ENCODE measurements around the gene PHF14. TPM values are rescaled to one million over a fixed set of nuclear protein-coding genes. Genes with fewer than 3 reads are reported as not detected.

Gene PHF14
- total RNA-seq, 1 experiment from 2014 or later: 40.2 TPM

DNA sequence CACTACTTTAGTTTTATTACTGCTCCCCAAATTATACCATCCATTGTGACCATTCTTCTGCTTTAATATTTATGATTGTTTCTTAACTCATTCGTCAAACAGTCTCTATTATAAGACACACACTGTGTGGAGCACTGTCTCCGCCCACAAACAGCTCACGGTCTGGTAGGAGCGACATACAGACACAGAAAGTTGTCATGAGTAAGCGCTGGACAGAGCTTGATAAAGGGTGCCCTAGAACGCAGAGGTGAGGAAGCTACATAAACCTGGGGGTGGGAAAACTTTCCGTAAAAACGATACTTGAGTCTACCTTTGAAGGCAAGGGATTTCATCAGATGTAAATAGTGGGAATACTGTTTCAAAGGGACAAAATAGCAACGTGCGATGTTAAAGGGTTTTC, 207.9 kb downstream of the PHF14 start:
- no peak for DNase-seq
- TF ChIP-seq, protein P1, sequence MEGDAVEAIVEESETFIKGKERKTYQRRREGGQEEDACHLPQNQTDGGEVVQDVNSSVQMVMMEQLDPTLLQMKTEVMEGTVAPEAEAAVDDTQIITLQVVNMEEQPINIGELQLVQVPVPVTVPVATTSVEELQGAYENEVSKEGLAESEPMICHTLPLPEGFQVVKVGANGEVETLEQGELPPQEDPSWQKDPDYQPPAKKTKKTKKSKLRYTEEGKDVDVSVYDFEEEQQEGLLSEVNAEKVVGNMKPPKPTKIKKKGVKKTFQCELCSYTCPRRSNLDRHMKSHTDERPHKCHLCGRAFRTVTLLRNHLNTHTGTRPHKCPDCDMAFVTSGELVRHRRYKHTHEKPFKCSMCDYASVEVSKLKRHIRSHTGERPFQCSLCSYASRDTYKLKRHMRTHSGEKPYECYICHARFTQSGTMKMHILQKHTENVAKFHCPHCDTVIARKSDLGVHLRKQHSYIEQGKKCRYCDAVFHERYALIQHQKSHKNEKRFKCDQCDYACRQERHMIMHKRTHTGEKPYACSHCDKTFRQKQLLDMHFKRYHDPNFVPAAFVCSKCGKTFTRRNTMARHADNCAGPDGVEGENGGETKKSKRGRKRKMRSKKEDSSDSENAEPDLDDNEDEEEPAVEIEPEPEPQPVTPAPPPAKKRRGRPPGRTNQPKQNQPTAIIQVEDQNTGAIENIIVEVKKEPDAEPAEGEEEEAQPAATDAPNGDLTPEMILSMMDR (IDR thresholded peaks at IDR 0.05; ENCODE audit: unreplicated experiment): no peak
- no peak overlapping the region for H3K27ac Mint-ChIP-seq (ENCODE audit: unreplicated experiment)
- H3K4me1 Mint-ChIP-seq (ENCODE audit: low read depth, unreplicated experiment): no peaks in the 10 kb centered on the region
- no peaks in the 10 kb centered on the region for H3K27me3 Mint-ChIP-seq (ENCODE audit: unreplicated experiment)
- intact Hi-C loops (cut with micrococcal nuclease; ENCODE audit: unreplicated experiment): no loop called here
- BruUV-seq (replicated peaks): no TSS peak
- CTCF ChIA-PET: interaction anchor here (1.2 kb wide), 1 partner anchor 12 kb away, joined by 3 read pairs; no protein-coding TSS in a partner anchor
- no peaks in the 10 kb centered on the region for H3K9me3 Mint-ChIP-seq (ENCODE audit: low read depth, unreplicated experiment)
- H3K4me3 Mint-ChIP-seq (ENCODE audit: low read depth, unreplicated experiment): no peak overlapping the region
- no peaks in the 10 kb centered on the region for H3K36me3 Mint-ChIP-seq (ENCODE audit: insufficient read depth, unreplicated experiment)

DNA sequence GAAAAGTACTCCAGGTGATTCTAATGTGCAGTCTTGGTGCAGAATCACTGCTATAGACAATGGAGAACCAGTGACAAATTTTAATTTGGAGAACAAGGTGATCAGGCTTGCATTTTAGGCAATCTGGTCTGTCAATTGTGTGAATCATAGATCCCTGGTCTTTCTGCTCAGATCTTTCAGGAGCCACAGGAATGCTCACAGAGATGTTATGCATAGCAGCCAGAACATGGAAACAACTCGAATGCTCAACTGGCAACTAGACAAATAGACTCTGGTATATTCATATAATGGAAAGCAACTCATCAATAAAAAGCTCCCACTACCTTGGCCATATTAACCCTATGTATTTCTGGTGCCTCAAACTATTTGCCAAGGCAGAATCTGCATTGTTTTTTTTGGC, 209.1 kb downstream of the PHF14 start:
- CTCF ChIA-PET: no interaction called here

DNA sequence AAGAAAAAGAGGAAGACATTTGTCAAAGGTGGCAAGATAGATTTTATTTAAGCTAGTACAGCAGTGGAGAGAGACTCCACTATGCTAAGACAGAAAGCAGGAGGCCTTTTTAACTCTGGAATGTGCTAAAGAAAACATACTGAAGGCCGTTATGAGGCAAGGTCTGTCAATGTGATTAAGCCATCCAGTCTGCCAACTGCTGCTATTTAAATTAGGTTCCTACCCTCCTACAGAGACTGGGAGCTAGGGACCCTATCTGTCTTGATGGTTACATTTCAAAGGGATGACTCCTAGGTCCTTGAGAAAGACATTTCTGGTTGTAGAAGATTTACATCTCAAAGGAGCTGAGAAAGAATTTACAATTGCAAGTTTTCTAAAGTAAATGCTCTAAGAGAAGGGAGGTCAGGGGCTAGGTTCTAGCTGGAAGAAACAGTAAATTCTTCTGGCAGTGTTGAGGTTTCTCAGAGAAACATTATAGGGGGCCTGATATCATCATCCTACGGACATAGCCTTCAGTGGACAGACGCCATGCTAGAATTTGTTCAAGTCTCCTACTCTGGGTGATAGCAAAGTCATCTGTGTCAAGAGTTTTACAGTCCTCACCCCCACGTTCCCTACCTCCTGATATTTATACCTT, 211.6 kb downstream of the PHF14 start:
- intact Hi-C loops (cut with micrococcal nuclease; ENCODE audit: unreplicated experiment): no loop called here
- Mint-ChIP-seq H3K27ac (ENCODE audit: unreplicated experiment) (no peak overlapping the region), H3K4me1 (ENCODE audit: low read depth, unreplicated experiment) (no peaks in the 10 kb centered on the region), H3K36me3 (ENCODE audit: insufficient read depth, unreplicated experiment) (no peaks in the 10 kb centered on the region), H3K9me3 (ENCODE audit: low read depth, unreplicated experiment) (no peaks in the 10 kb centered on the region), H3K27me3 (ENCODE audit: unreplicated experiment) (no peaks in the 10 kb centered on the region), H3K4me3 (ENCODE audit: low read depth, unreplicated experiment) (no peak overlapping the region)
- no peak for DNase-seq
- no TSS peak for BruUV-seq (replicated peaks)
- TF ChIP-seq, protein P1 (IDR thresholded peaks at IDR 0.05; ENCODE audit: unreplicated experiment): no peak
- CTCF ChIA-PET: no interaction called here

More for the DNA sequence above, 209.1 kb downstream of the PHF14 start:
- TF ChIP-seq, protein P1 (IDR thresholded peaks at IDR 0.05; ENCODE audit: unreplicated experiment): no peak
- H3K9me3 Mint-ChIP-seq (ENCODE audit: low read depth, unreplicated experiment): no peaks in the 10 kb centered on the region
- no peak overlapping the region for H3K27ac Mint-ChIP-seq (ENCODE audit: unreplicated experiment)
- H3K4me3 Mint-ChIP-seq (ENCODE audit: low read depth, unreplicated experiment): no peak overlapping the region
- no peaks in the 10 kb centered on the region for H3K4me1 Mint-ChIP-seq (ENCODE audit: low read depth, unreplicated experiment)
- no peaks in the 10 kb centered on the region for H3K27me3 Mint-ChIP-seq (ENCODE audit: unreplicated experiment)
- no TSS peak for BruUV-seq (replicated peaks)
- H3K36me3 Mint-ChIP-seq (ENCODE audit: insufficient read depth, unreplicated experiment): no peaks in the 10 kb centered on the region
- DNase-seq: no peak
- intact Hi-C loops (cut with micrococcal nuclease; ENCODE audit: unreplicated experiment): no loop called here

DNA sequence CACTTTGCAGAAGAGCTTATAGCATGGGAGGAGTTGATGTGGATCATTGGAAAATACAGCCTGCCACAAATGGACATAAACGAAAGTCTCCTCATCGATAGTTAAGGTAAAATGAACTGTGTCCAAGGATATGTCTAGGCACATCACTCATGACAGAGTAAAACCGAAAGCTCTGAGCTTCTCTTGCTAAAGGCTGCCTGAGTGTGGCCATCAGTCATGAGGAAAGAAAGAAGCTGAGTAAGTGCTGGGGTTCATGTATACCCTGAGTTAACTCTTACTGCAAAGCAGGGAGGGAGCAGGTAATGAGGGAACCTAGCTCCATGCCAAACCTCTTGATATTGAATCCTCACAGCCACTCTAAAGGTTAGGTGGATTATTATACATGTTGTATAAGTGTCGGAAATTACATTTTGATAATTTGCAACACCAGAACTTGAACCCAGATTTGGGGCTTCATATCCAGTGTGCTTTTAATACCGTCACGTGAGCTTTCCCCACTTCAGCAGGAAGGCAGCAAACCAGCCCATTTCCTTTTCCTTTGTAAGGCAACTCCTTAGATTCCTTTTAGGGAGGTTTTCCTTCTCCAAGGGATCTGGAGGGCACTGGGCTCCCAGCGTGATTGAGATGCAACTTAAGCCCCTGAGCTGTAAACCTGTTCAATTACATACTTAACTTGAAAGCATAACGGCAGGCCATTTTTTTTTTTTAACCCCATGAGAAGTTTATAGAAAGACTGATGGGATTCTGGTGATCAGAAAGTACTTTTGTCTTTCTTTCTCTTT, 215.0 kb downstream of the PHF14 start:
- CTCF ChIA-PET: no interaction called here
- no peaks in the 10 kb centered on the region for H3K9me3 Mint-ChIP-seq (ENCODE audit: low read depth, unreplicated experiment)
- TF ChIP-seq, protein P1 (IDR thresholded peaks at IDR 0.05; ENCODE audit: unreplicated experiment): no peak
- intact Hi-C loops (cut with micrococcal nuclease; ENCODE audit: unreplicated experiment): no loop called here
- no TSS peak for BruUV-seq (replicated peaks)
- H3K4me3 Mint-ChIP-seq (ENCODE audit: low read depth, unreplicated experiment): no peak overlapping the region
- no peak overlapping the region for H3K27ac Mint-ChIP-seq (ENCODE audit: unreplicated experiment)
- H3K27me3 Mint-ChIP-seq (ENCODE audit: unreplicated experiment): no peaks in the 10 kb centered on the region
- no peaks in the 10 kb centered on the region for H3K4me1 Mint-ChIP-seq (ENCODE audit: low read depth, unreplicated experiment)
- no peaks in the 10 kb centered on the region for H3K36me3 Mint-ChIP-seq (ENCODE audit: insufficient read depth, unreplicated experiment)
- DNase-seq: no peak

Data from Calu3 (cell line).